ENCODE measurements around the gene TECPR1.

Gene TECPR1

GRCh38 chr7:98282703-98283102 is 30.7 kb upstream of the TECPR1 start:
- Histone ChIP-seq H3K9me3 (ENCODE audit: control insufficient read depth, insufficient read depth, low read length) (no peaks in the 10 kb centered on the region), H3K36me3 (ENCODE audit: control insufficient read depth, insufficient read depth, low read length) (peaks cover 8% of the 10 kb centered on the region), H3K4me3 (ENCODE audit: low read depth, low read length) (peak overlapping the region; percentile 90), H3K4me1 (ENCODE audit: control insufficient read depth, insufficient read depth, low read length) (peaks cover 12% of the 10 kb centered on the region), H3K9ac (ENCODE audit: low read depth, low read length) (peak overlapping the region; percentile 81), H3K27me3 (ENCODE audit: control insufficient read depth, insufficient read depth, low read length) (no peaks in the 10 kb centered on the region)

- Histone ChIP-seq H3K36me3 (ENCODE audit: control insufficient read depth, insufficient read depth, low read length) (peaks cover 8% of the 10 kb centered on the region), H3K27me3 (ENCODE audit: control insufficient read depth, insufficient read depth, low read length) (no peaks in the 10 kb centered on the region), H3K9ac (ENCODE audit: low read depth, low read length) (peak overlapping the region; percentile 81), H3K4me1 (ENCODE audit: control insufficient read depth, insufficient read depth, low read length) (peaks cover 12% of the 10 kb centered on the region), H3K4me3 (ENCODE audit: low read depth, low read length) (peak overlapping the region; percentile 90), H3K9me3 (ENCODE audit: control insufficient read depth, insufficient read depth, low read length) (no peaks in the 10 kb centered on the region)
Observed at GRCh38 chr7:98281757-98282606, 29.9 kb upstream of the TECPR1 start.

GRCh38 chr7:98280791-98281756 is 29.0 kb upstream of the TECPR1 start, which contains the start of gene BRI3:
Gene BRI3, plus strand, starts transcription at chr7:98281686. Its CDS starts 110 bp downstream, at chr7:98281796.
- Histone ChIP-seq H3K4me1 (ENCODE audit: control insufficient read depth, insufficient read depth, low read length) (peaks cover 6% of the 10 kb centered on the region), H3K36me3 (ENCODE audit: control insufficient read depth, insufficient read depth, low read length) (peaks cover 8% of the 10 kb centered on the region), H3K9me3 (ENCODE audit: control insufficient read depth, insufficient read depth, low read length) (no peaks in the 10 kb centered on the region), H3K27me3 (ENCODE audit: control insufficient read depth, insufficient read depth, low read length) (no peaks in the 10 kb centered on the region), H3K4me3 (ENCODE audit: low read depth, low read length) (peak within 1 kb of the TSS; percentile 90), H3K9ac (ENCODE audit: low read depth, low read length) (peak within 1 kb of the TSS; percentile 81)

- Histone ChIP-seq H3K4me3 (ENCODE audit: low read depth, low read length) (peak overlapping the region; percentile 75), H3K4me1 (ENCODE audit: control insufficient read depth, insufficient read depth, low read length) (peaks cover 6% of the 10 kb centered on the region), H3K9ac (ENCODE audit: low read depth, low read length) (peak overlapping the region; percentile 54), H3K36me3 (ENCODE audit: control insufficient read depth, insufficient read depth, low read length) (peaks cover 8% of the 10 kb centered on the region), H3K9me3 (ENCODE audit: control insufficient read depth, insufficient read depth, low read length) (no peaks in the 10 kb centered on the region), H3K27me3 (ENCODE audit: control insufficient read depth, insufficient read depth, low read length) (no peaks in the 10 kb centered on the region)
Observed at GRCh38 chr7:98280296-98280695, 28.3 kb upstream of the TECPR1 start.

GRCh38 chr7:98278936-98279335 is 26.9 kb upstream of the TECPR1 start:
- no peaks in the 10 kb centered on the region for H3K9me3 ChIP-seq (ENCODE audit: control insufficient read depth, insufficient read depth, low read length)

GRCh38 chr7:98278408-98278807 is 26.4 kb upstream of the TECPR1 start:
- H3K4me1 ChIP-seq (ENCODE audit: control insufficient read depth, insufficient read depth, low read length), result peaks cover 6% of the 10 kb centered on the region
- H3K9ac ChIP-seq (ENCODE audit: low read depth, low read length), result no peak overlapping the region
- no peak overlapping the region for H3K4me3 ChIP-seq (ENCODE audit: low read depth, low read length)

More at GRCh38 chr7:98278936-98279335, 26.9 kb upstream of the TECPR1 start:
- peaks cover 6% of the 10 kb centered on the region for H3K4me1 ChIP-seq (ENCODE audit: control insufficient read depth, insufficient read depth, low read length)
- H3K36me3 ChIP-seq (ENCODE audit: control insufficient read depth, insufficient read depth, low read length), result peaks cover 4% of the 10 kb centered on the region
- no peak overlapping the region for H3K9ac ChIP-seq (ENCODE audit: low read depth, low read length)
- no peaks in the 10 kb centered on the region for H3K27me3 ChIP-seq (ENCODE audit: control insufficient read depth, insufficient read depth, low read length)
- no peak overlapping the region for H3K4me3 ChIP-seq (ENCODE audit: low read depth, low read length)

GRCh38 chr7:98276241-98276761 is 24.3 kb upstream of the TECPR1 start:
- Histone ChIP-seq H3K4me1 (ENCODE audit: control insufficient read depth, insufficient read depth, low read length) (no peaks in the 10 kb centered on the region), H3K9ac (ENCODE audit: low read depth, low read length) (no peak overlapping the region), H3K9me3 (ENCODE audit: control insufficient read depth, insufficient read depth, low read length) (no peaks in the 10 kb centered on the region), H3K27me3 (ENCODE audit: control insufficient read depth, insufficient read depth, low read length) (no peaks in the 10 kb centered on the region), H3K36me3 (ENCODE audit: control insufficient read depth, insufficient read depth, low read length) (no peaks in the 10 kb centered on the region), H3K4me3 (ENCODE audit: low read depth, low read length) (no peak overlapping the region)

More at GRCh38 chr7:98278408-98278807, 26.4 kb upstream of the TECPR1 start:
- Histone ChIP-seq H3K27me3 (ENCODE audit: control insufficient read depth, insufficient read depth, low read length) (no peaks in the 10 kb centered on the region), H3K9me3 (ENCODE audit: control insufficient read depth, insufficient read depth, low read length) (no peaks in the 10 kb centered on the region), H3K36me3 (ENCODE audit: control insufficient read depth, insufficient read depth, low read length) (no peaks in the 10 kb centered on the region)

- Histone ChIP-seq H3K4me3 (ENCODE audit: low read depth, low read length) (no peak overlapping the region), H3K9ac (ENCODE audit: low read depth, low read length) (no peak overlapping the region)
Observed at GRCh38 chr7:98267303-98267702, 15.3 kb upstream of the TECPR1 start.

GRCh38 chr7:98266840-98267239 is 14.8 kb upstream of the TECPR1 start:
- Histone ChIP-seq H3K4me3 (ENCODE audit: low read depth, low read length) (no peak overlapping the region), H3K9me3 (ENCODE audit: control insufficient read depth, insufficient read depth, low read length) (no peaks in the 10 kb centered on the region), H3K4me1 (ENCODE audit: control insufficient read depth, insufficient read depth, low read length) (no peaks in the 10 kb centered on the region), H3K9ac (ENCODE audit: low read depth, low read length) (no peak overlapping the region), H3K36me3 (ENCODE audit: control insufficient read depth, insufficient read depth, low read length) (no peaks in the 10 kb centered on the region), H3K27me3 (ENCODE audit: control insufficient read depth, insufficient read depth, low read length) (no peaks in the 10 kb centered on the region)

More at GRCh38 chr7:98267303-98267702, 15.3 kb upstream of the TECPR1 start:
- Histone ChIP-seq H3K27me3 (ENCODE audit: control insufficient read depth, insufficient read depth, low read length) (no peaks in the 10 kb centered on the region), H3K36me3 (ENCODE audit: control insufficient read depth, insufficient read depth, low read length) (no peaks in the 10 kb centered on the region), H3K9me3 (ENCODE audit: control insufficient read depth, insufficient read depth, low read length) (no peaks in the 10 kb centered on the region), H3K4me1 (ENCODE audit: control insufficient read depth, insufficient read depth, low read length) (no peaks in the 10 kb centered on the region)

GRCh38 chr7:98265841-98266271 is 13.8 kb upstream of the TECPR1 start:
- Histone ChIP-seq H3K9me3 (ENCODE audit: control insufficient read depth, insufficient read depth, low read length) (no peaks in the 10 kb centered on the region), H3K27me3 (ENCODE audit: control insufficient read depth, insufficient read depth, low read length) (no peaks in the 10 kb centered on the region), H3K36me3 (ENCODE audit: control insufficient read depth, insufficient read depth, low read length) (peaks cover 3% of the 10 kb centered on the region), H3K4me3 (ENCODE audit: low read depth, low read length) (no peak overlapping the region), H3K9ac (ENCODE audit: low read depth, low read length) (no peak overlapping the region), H3K4me1 (ENCODE audit: control insufficient read depth, insufficient read depth, low read length) (no peaks in the 10 kb centered on the region)

GRCh38 chr7:98257701-98258100 is 5.7 kb upstream of the TECPR1 start:
- H3K27me3 ChIP-seq (ENCODE audit: control insufficient read depth, insufficient read depth, low read length), result no peaks in the 10 kb centered on the region
- H3K9me3 ChIP-seq (ENCODE audit: control insufficient read depth, insufficient read depth, low read length), result no peaks in the 10 kb centered on the region
- no peaks in the 10 kb centered on the region for H3K4me1 ChIP-seq (ENCODE audit: control insufficient read depth, insufficient read depth, low read length)
- H3K4me3 ChIP-seq (ENCODE audit: low read depth, low read length), result no peak overlapping the region
- no peak overlapping the region for H3K9ac ChIP-seq (ENCODE audit: low read depth, low read length)
- peaks cover 3% of the 10 kb centered on the region for H3K36me3 ChIP-seq (ENCODE audit: control insufficient read depth, insufficient read depth, low read length)

Measured in iPS-15b (cell line).